Breast epithelium (tissue), 4 donors: Measurements from ENCODE around the gene ZNF618. TPM values are rescaled to one million over a fixed set of nuclear protein-coding genes. Genes with fewer than 3 reads are reported as not detected.

Source experiments
- DNase-seq, 2 donors: peaks; one replicate each; pipeline ENCODE4 v3.0.0-alpha.2; 2019; ENCODE audit warnings: low spot score in 2 of 2
- H3K27ac ChIP-seq, 2 donors: fragments of 200-600 bp; sonication (generic) in 1 of 2; one replicate each; pipeline ENCODE4 v1.5.1; 2016 to 2019; ENCODE audit warnings: mild to moderate bottlenecking in 1 of 2
- H3K27me3 ChIP-seq, 2 donors: fragments of 200-600 bp; sonication (generic) in 1 of 2; one replicate each; pipeline versions ENCODE4 v1.5.1 to v1.6.0; 2017 to 2019; ENCODE audit warnings: control low read depth in 1 of 2, mild to moderate bottlenecking in 1 of 2
- H3K36me3 ChIP-seq: fragments of 200-600 bp; one replicate; pipeline ENCODE4 v1.5.1; 2019
- H3K4me1 ChIP-seq, 2 donors: fragments of 200-600 bp; sonication (generic); one replicate each; pipeline ENCODE4 v1.5.1; 2016 to 2019; ENCODE audit warnings: control low read depth in 1 of 2
- H3K4me3 ChIP-seq, 3 donors: fragments of 200-600 bp; sonication (generic); 1 replicate in 2 of 3; 2 replicates in 1 of 3; pipeline ENCODE4 v1.5.1; 2016 to 2019; ENCODE audit warnings: mild to moderate bottlenecking in 3 of 3, moderate library complexity in 2 of 3
- H3K9me3 ChIP-seq, 2 donors: fragments of 200-600 bp; sonication (generic) in 1 of 2; one replicate each; pipeline ENCODE4 v1.5.1; 2016 to 2019; ENCODE audit warnings: control low read depth in 1 of 2
- POLR2A ChIP-seq: fragments of 450-650 bp; IDR thresholded peaks from one replicate; pipeline ENCODE4 v1.6.1; 2016; ENCODE audit warnings: antibody characterized with exemption, mild to moderate bottlenecking, moderate library complexity
- POLR2AphosphoS5 ChIP-seq, 3 donors: sonication (generic); formaldehyde crosslinking; IDR thresholded peaks; one replicate each; pipeline ENCODE4 v1.6.1; 2017; ENCODE audit warnings: antibody characterized with exemption in 3 of 3
- intact Hi-C: fragments of 100-400 bp; cut with DNase I; formaldehyde crosslinking; loops from one replicate; pipeline ENCODE4 v1.15.1; 2023; ENCODE audit warnings: low total_unique reads
- total RNA-seq, 3 donors: library from RNA; depleted of rRNA; stranded (reverse); fragments of >200 nt; gene quantifications; one replicate each; pipeline ENCODE4 v1.1.0, GENCODE V29; 2016
- TF ChIP-seq, protein P1 (sequence below), 3 donors: fragments of 450-650 bp; IDR thresholded peaks; one replicate each; pipeline ENCODE4 v1.5.1; 2016 to 2017; ENCODE audit warnings: antibody characterized with exemption in 3 of 3, mild to moderate bottlenecking in 3 of 3, moderate library complexity in 3 of 3

ZNF618 gene
- total RNA-seq, 3 donors from 2014 or later, result 4.6 to 11.8 (median 10.4) TPM

DNA sequence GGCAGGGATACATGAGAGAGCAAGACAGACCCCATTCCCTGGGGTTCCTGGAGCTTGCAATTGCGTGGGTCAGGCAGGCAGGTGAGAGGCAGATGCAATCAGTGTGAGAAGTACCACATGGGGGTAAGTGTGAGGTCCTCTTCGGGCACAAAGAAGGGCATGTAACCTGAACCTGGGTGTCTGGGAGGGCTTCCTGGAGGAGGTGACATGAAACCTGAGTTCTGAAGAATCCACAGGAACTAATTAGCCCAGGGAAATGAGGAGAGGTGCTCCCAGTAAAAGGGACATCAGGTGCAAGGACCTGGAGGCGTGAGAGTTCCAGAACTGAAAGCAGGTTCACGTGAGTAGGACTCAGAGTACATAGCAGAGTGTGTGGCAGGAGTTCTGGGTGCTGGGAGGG is 199.5 kb downstream of the ZNF618 start:
- intact Hi-C loops, result no loop called here
- H3K4me3 ChIP-seq, result no peak overlapping the region
- H3K9me3 ChIP-seq, result no peaks in the 10 kb centered on the region
- TF ChIP-seq POLR2AphosphoS5 (IDR thresholded peaks at IDR 0.05), result no peak
- TF ChIP-seq, protein P1, sequence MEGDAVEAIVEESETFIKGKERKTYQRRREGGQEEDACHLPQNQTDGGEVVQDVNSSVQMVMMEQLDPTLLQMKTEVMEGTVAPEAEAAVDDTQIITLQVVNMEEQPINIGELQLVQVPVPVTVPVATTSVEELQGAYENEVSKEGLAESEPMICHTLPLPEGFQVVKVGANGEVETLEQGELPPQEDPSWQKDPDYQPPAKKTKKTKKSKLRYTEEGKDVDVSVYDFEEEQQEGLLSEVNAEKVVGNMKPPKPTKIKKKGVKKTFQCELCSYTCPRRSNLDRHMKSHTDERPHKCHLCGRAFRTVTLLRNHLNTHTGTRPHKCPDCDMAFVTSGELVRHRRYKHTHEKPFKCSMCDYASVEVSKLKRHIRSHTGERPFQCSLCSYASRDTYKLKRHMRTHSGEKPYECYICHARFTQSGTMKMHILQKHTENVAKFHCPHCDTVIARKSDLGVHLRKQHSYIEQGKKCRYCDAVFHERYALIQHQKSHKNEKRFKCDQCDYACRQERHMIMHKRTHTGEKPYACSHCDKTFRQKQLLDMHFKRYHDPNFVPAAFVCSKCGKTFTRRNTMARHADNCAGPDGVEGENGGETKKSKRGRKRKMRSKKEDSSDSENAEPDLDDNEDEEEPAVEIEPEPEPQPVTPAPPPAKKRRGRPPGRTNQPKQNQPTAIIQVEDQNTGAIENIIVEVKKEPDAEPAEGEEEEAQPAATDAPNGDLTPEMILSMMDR (IDR thresholded peaks at IDR 0.05), result no peak
- TF ChIP-seq POLR2A, result no peak
- H3K4me1 ChIP-seq, result peaks cover 0 to 8% of the 10 kb centered on the region in 2 donors
- H3K36me3 ChIP-seq, result no peaks in the 10 kb centered on the region
- DNase-seq, result no peak
- H3K27ac ChIP-seq, result no peak overlapping the region
- H3K27me3 ChIP-seq, result no peaks in the 10 kb centered on the region

DNA sequence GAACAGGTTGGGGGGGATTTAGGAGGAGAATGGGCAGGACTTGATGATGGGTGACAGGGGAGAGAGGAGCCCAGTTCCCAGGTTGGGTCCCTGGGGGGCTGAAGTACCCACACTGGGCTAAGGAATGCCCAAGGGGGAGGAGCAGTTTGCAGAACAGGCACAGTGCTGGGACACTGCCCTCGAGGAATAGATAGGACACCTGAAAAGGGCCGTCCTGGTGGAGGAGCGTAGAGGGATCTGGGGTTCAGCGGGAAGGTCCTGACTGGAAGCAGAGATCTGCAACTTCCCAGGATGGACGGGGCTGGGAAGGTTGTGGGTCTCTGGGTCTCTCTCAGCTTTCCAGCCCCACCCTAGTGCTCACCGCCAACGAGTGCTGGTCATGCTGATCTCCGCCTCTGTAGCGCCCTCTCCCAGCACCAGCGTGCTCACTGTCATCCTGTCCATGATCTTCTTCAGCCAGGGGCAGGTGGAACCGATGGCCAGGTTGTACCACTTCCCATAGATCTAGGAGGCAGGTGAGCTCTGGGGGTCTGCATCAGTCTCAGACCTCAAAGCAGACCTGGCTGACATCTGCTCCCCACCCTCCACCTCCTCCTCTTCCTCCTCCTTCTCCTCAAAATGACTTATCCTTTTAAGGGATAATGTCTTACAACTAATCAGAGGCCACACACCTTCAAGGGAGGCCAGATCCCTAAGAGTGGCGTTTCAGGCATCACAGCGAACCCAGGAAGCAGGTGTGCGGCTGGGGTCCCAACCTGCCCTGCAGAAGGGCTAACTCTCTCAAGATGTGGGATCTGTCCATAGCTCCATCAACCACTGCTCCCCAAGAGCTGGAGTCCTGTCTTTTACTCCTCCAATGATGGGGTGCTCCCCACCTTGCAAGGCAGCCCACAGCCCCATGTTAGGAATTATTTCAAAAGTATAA is 200.4 kb downstream of the ZNF618 start:
- no peak for DNase-seq
- no peak overlapping the region for H3K27ac ChIP-seq
- TF ChIP-seq, protein P1 (IDR thresholded peaks at IDR 0.05), result no peak
- TF ChIP-seq POLR2A (no peak), POLR2AphosphoS5 (IDR thresholded peaks at IDR 0.05) (no peak)
- H3K4me3 ChIP-seq, result no peak overlapping the region
- H3K4me1 ChIP-seq, result peaks cover 0 to 7% of the 10 kb centered on the region in 2 donors
- no peaks in the 10 kb centered on the region for H3K27me3 ChIP-seq
- no peaks in the 10 kb centered on the region for H3K36me3 ChIP-seq
- intact Hi-C loops, result no loop called here
- H3K9me3 ChIP-seq, result no peaks in the 10 kb centered on the region

DNA sequence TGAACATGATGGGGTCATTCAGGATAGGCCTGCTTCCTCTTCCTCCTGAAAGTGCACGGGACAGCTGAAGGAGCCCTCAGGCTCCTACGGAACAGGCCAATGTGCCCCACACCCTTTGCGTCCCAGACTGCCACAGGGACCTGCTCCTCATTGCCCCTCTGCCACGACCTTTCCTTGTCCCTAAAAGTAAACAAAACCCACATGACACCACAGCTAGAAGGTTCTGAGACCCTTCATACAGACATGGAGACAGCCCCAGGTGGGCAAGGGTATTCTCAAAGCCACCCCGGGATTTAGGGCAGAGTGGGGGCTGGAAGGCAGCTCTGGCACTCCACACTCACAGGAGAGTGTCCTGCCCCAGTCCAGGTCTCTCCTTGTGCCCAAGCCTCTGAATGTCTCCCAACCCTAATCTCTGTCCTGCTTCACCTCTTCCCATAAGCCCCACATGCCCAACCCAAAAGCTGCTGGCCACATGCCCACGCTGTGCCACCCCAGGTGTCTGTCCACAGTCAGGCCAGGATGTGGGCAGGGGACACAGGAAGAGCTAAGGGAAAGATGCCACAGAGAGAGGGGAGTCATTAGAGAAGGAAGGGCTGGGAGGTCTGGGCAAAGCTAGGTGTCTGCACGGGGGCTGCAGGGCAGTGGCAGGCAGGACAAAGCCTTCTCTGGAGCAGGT is 201.2 kb downstream of the ZNF618 start:
- H3K4me3 ChIP-seq, result no peak overlapping the region
- H3K36me3 ChIP-seq, result no peaks in the 10 kb centered on the region
- H3K4me1 ChIP-seq, result no peaks in the 10 kb centered on the region
- no peaks in the 10 kb centered on the region for H3K27me3 ChIP-seq
- TF ChIP-seq POLR2AphosphoS5 (IDR thresholded peaks at IDR 0.05), result no peak
- TF ChIP-seq POLR2A, result no peak
- TF ChIP-seq, protein P1 (IDR thresholded peaks at IDR 0.05), result no peak
- intact Hi-C loops, result no loop called here
- H3K9me3 ChIP-seq, result no peaks in the 10 kb centered on the region
- DNase-seq, result no peak
- H3K27ac ChIP-seq, result no peak overlapping the region

DNA sequence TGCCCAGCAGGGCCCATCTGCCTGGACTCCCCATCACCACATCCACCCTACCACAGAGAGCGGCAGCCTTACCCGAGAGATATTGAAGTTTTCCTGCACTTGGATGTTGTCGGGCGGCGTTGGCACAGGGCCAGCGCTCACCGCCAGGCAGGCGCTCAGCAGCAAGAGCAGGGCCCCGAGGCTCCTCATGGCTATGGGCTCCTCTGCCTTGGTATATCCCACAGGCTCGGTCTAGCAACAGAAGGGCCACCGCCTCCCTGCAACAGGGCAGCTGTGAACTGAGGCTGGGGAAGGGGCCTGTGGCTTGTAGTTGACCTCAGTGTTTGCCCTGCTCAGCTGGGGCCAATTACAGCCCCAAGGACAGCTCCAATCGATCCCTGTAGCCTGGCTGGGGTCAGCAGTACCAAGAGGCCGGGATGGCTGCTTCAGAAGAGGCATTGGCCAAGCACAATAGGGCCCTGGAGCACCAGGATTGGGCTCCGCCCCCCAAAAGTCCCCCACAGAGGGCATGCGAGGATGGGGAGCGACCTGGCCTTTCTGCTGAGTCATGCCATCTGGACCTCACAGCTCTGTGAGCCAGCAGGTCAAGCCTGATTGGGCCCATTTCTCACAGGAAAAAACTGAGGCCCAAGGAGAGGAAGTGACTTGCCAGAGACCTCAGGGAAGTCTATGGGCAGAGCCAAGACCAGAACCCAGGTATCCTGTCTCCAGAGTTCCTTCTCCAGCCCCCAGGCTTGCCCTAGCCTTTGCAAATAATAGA is 202.1 kb downstream of the ZNF618 start, which contains the start of gene AMBP:
AMBP (minus strand) TSS at position 280 of the 760 bp plus-strand sequence; CDS start at position 189, 91 bp downstream.
- DNase-seq, result no peak
- Histone ChIP-seq H3K4me1 (no peaks in the 10 kb centered on the region), H3K27ac (no peak within 1 kb of the TSS), H3K36me3 (no peaks in the 10 kb centered on the region), H3K4me3 (no peak within 1 kb of the TSS), H3K9me3 (no peaks in the 10 kb centered on the region), H3K27me3 (no peaks in the 10 kb centered on the region)
- intact Hi-C loops, result no loop called here
- TF ChIP-seq POLR2A (no peak), POLR2AphosphoS5 (IDR thresholded peaks at IDR 0.05) (no peak)
- TF ChIP-seq, protein P1 (IDR thresholded peaks at IDR 0.05), result no peak
